ENCODE data around the gene SIGLEC11. TPM values are rescaled to one million over a fixed set of nuclear protein-coding genes. Genes with fewer than 3 reads are reported as not detected.

Gene SIGLEC11
- total RNA-seq, 4 donors from 2014 or later: 0.94 to 1.7 TPM; not detected in 2

GRCh38 chr19:49931293-49932040, 29.5 kb downstream of the SIGLEC11 start:
- Histone ChIP-seq H3K27me3 (no peaks in the 10 kb centered on the region), H3K4me3 (no peak overlapping the region), H3K9me3 (no peaks in the 10 kb centered on the region), H3K36me3 (peaks cover 0 to 4% (median 0%) of the 10 kb centered on the region in 3 donors), H3K4me1 (peaks cover 0 to 24% (median 5%) of the 10 kb centered on the region in 4 donors), H3K27ac (no peak overlapping the region)
- TF ChIP-seq CTCF (IDR thresholded peaks at IDR 0.05): no peak
- no peak for DNase-seq

- peak overlapping the region in 2 of 4 donors; percentile 2 to 92 for H3K27ac ChIP-seq
- DNase-seq: no peak
- peak overlapping the region in 1 of 4 donors; percentile 24 for H3K4me3 ChIP-seq
- H3K4me1 ChIP-seq: peaks cover 0 to 24% (median 5%) of the 10 kb centered on the region in 4 donors
- no peaks in the 10 kb centered on the region for H3K27me3 ChIP-seq
- peaks cover 0 to 4% (median 0%) of the 10 kb centered on the region in 3 donors for H3K36me3 ChIP-seq
- no peak for TF ChIP-seq CTCF (IDR thresholded peaks at IDR 0.05)
- TF ChIP-seq POLR2A (IDR thresholded peaks at IDR 0.05): no peak
- no peaks in the 10 kb centered on the region for H3K9me3 ChIP-seq
These were observed 30.4 kb downstream of the SIGLEC11 start for GRCh38 chr19:49930483-49931011.

GRCh38 chr19:49929611-49930482, 31.1 kb downstream of the SIGLEC11 start:
- TF ChIP-seq POLR2A (IDR thresholded peaks at IDR 0.05) (peak; percentile 77 to 80), CTCF (IDR thresholded peaks at IDR 0.05) (peak in 3 of 6 experiments; percentile 30 to 37 (median 31))
- Histone ChIP-seq H3K27me3 (no peaks in the 10 kb centered on the region), H3K9me3 (no peaks in the 10 kb centered on the region), H3K36me3 (peaks cover 0 to 8% (median 0%) of the 10 kb centered on the region in 3 donors), H3K27ac (peak overlapping the region; percentile 89 to 92 (median 91)), H3K4me3 (peak overlapping the region; percentile 71 to 93 (median 90)), H3K4me1 (peaks cover 0 to 24% (median 5%) of the 10 kb centered on the region in 4 donors)
- DNase-seq: peak; percentile 89 to 96 (median 94)

GRCh38 chr19:49929121-49929610, 31.8 kb downstream of the SIGLEC11 start, which contains the start of the genes ATF5 and NUP62:
Gene ATF5 (plus strand): TSS chr19:49929205. CDS start chr19:49930851, 1,646 bp downstream.
Gene NUP62 (minus strand): TSS chr19:49929504. CDS start chr19:49909807, 19,697 bp downstream.
- TF ChIP-seq CTCF (IDR thresholded peaks at IDR 0.05): no peak
- no peak for TF ChIP-seq POLR2A (IDR thresholded peaks at IDR 0.05)
- Histone ChIP-seq H3K4me3 (peak within 1 kb of the TSS; percentile 71 to 93 (median 90)), H3K9me3 (no peaks in the 10 kb centered on the region), H3K4me1 (peaks cover 0 to 24% (median 5%) of the 10 kb centered on the region in 4 donors), H3K27ac (peak within 1 kb of the TSS; percentile 89 to 92 (median 91)), H3K36me3 (peaks cover 0 to 14% (median 0%) of the 10 kb centered on the region in 3 donors), H3K27me3 (no peaks in the 10 kb centered on the region)
- peak; percentile 81 to 93 (median 91) for DNase-seq
